Thyroid gland (tissue), 4 donors: Measurements from ENCODE around the gene PRRG3. TPM values are rescaled to one million over a fixed set of nuclear protein-coding genes. Genes with fewer than 3 reads are reported as not detected.

Experiments
- DNase-seq, 2 donors: peaks; one replicate each; pipeline ENCODE4 v3.0.0-alpha.2; 2019
- H3K27ac ChIP-seq, 3 donors: fragments of 200-600 bp; sonication (generic); 1 replicate in 2 of 3; 2 replicates in 1 of 3; pipeline ENCODE4 v1.5.1; 2016 to 2019; ENCODE audit warnings: mild to moderate bottlenecking in 1 of 3, moderate library complexity in 1 of 3
- H3K27me3 ChIP-seq: fragments of 200-600 bp; sonication (generic); one replicate; pipeline ENCODE4 v1.5.1; 2019
- H3K36me3 ChIP-seq, 2 donors: fragments of 200-600 bp; sonication (generic); one replicate each; pipeline ENCODE4 v1.5.1; 2016 to 2019
- H3K4me1 ChIP-seq, 2 donors: fragments of 200-600 bp; sonication (generic); one replicate each; pipeline ENCODE4 v1.5.1; 2017 to 2019
- H3K4me3 ChIP-seq, 3 donors: fragments of 200-600 bp; sonication (generic); replicated peaks in 1 of 3; 1 replicate in 2 of 3; 2 replicates in 1 of 3; pipeline ENCODE4 v1.5.1; 2016; ENCODE audit warnings: mild to moderate bottlenecking in 1 of 3
- H3K9me3 ChIP-seq: fragments of 200-600 bp; sonication (generic); one replicate; pipeline ENCODE4 v1.5.1; 2017
- CTCF ChIP-seq, 6 experiments: fragments of 200-600 bp in 3 of 6; fragments of 450-650 bp in 3 of 6; sonication (generic) in 3 of 6; IDR thresholded peaks; one replicate each; pipeline ENCODE4 v1.5.1; 2016 to 2019; ENCODE audit warnings: antibody characterized with exemption in 6 of 6, mild to moderate bottlenecking in 2 of 6, inconsistent platforms in 1 of 6, moderate library complexity in 1 of 6
- POLR2A ChIP-seq, 2 donors: fragments of 450-650 bp; IDR thresholded peaks; one replicate each; pipeline ENCODE4 v1.6.1; 2017; ENCODE audit warnings: antibody characterized with exemption in 2 of 2, mild to moderate bottlenecking in 2 of 2, moderate library complexity in 1 of 2
- WGBS, 2 donors: methylation state at CpG; one replicate each; pipeline ENCODE4 v1.1.5; 2017; 5-methylcytosine and 5-hydroxymethylcytosine counted together
- intact Hi-C: fragments of 100-400 bp; cut with DNase I; formaldehyde crosslinking; loops from one replicate; pipeline ENCODE4 v1.15.1; 2023
- total RNA-seq, 4 donors: library from RNA; depleted of rRNA; stranded (reverse); fragments of >200 nt; gene quantifications; one replicate each; pipeline ENCODE4 v1.2.3, GENCODE V29; 2016

Gene PRRG3
- total RNA-seq, 4 donors from 2014 or later, result under 0.01 to 3.9 (median 2.1) TPM; not detected in 1

GRCh38 chrX:151680805-151681204 lies 14.5 kb upstream of the PRRG3 start:
- peak; percentile 44 to 58 for DNase-seq
- Histone ChIP-seq H3K4me1 (no peaks in the 10 kb centered on the region), H3K9me3 (no peaks in the 10 kb centered on the region), H3K36me3 (no peaks in the 10 kb centered on the region), H3K4me3 (no peak overlapping the region), H3K27ac (no peak overlapping the region), H3K27me3 (no peaks in the 10 kb centered on the region)
- TF ChIP-seq POLR2A (IDR thresholded peaks at IDR 0.05) (no peak), CTCF (IDR thresholded peaks at IDR 0.05) (peak in 4 of 6 experiments; percentile 43 to 53 (median 48))
- intact Hi-C loops, result loop anchor here (10.0 kb wide), 1 partner anchor 526 kb away; no protein-coding TSS in a partner anchor
- WGBS, 2 donors, result 0 to 55% methylated on average over 1 to 3 of the region's 4 CpGs

- H3K4me3 ChIP-seq, result no peak overlapping the region
- H3K27ac ChIP-seq, result no peak overlapping the region
- no peaks in the 10 kb centered on the region for H3K9me3 ChIP-seq
- H3K36me3 ChIP-seq, result no peaks in the 10 kb centered on the region
- no peaks in the 10 kb centered on the region for H3K4me1 ChIP-seq
- DNase-seq, result no peak
- intact Hi-C loops, result loop anchor here (10.0 kb wide), 1 partner anchor 533 kb away; no protein-coding TSS in a partner anchor
- TF ChIP-seq POLR2A (IDR thresholded peaks at IDR 0.05), result no peak
- no peak for TF ChIP-seq CTCF (IDR thresholded peaks at IDR 0.05)
- H3K27me3 ChIP-seq, result no peaks in the 10 kb centered on the region
Observed at GRCh38 chrX:151687635-151688034, 7.6 kb upstream of the PRRG3 start.

- no peak for DNase-seq
- H3K27ac ChIP-seq, result no peak overlapping the region
- H3K36me3 ChIP-seq, result no peaks in the 10 kb centered on the region
- no peaks in the 10 kb centered on the region for H3K9me3 ChIP-seq
- no peak overlapping the region for H3K4me3 ChIP-seq
- H3K27me3 ChIP-seq, result no peaks in the 10 kb centered on the region
- TF ChIP-seq CTCF (IDR thresholded peaks at IDR 0.05) (no peak), POLR2A (IDR thresholded peaks at IDR 0.05) (no peak)
- intact Hi-C loops, result loop anchor here (10.0 kb wide), 1 partner anchor 534 kb away; no protein-coding TSS in a partner anchor
- no peaks in the 10 kb centered on the region for H3K4me1 ChIP-seq
Observed at GRCh38 chrX:151688695-151689094, 6.6 kb upstream of the PRRG3 start.

- no peak for DNase-seq
- WGBS, 2 donors, result 92 to 97% methylated on average over 6 of the region's 6 CpGs
- intact Hi-C loops, result no loop called here
- H3K36me3 ChIP-seq, result no peaks in the 10 kb centered on the region
- H3K27ac ChIP-seq, result no peak overlapping the region
- no peaks in the 10 kb centered on the region for H3K4me1 ChIP-seq
- H3K4me3 ChIP-seq, result no peak overlapping the region
- no peaks in the 10 kb centered on the region for H3K9me3 ChIP-seq
- TF ChIP-seq CTCF (IDR thresholded peaks at IDR 0.05) (no peak), POLR2A (IDR thresholded peaks at IDR 0.05) (no peak)
- no peaks in the 10 kb centered on the region for H3K27me3 ChIP-seq
Observed at GRCh38 chrX:151692825-151693224, 2.4 kb upstream of the PRRG3 start.

- no peak for DNase-seq
- Histone ChIP-seq H3K4me1 (no peaks in the 10 kb centered on the region), H3K27ac (no peak overlapping the region), H3K27me3 (no peaks in the 10 kb centered on the region), H3K36me3 (no peaks in the 10 kb centered on the region), H3K4me3 (no peak overlapping the region), H3K9me3 (no peaks in the 10 kb centered on the region)
- intact Hi-C loops, result no loop called here
- 66 to 88% methylated on average over 6 to 10 of the region's 12 CpGs for WGBS, 2 donors
- TF ChIP-seq CTCF (IDR thresholded peaks at IDR 0.05) (no peak), POLR2A (IDR thresholded peaks at IDR 0.05) (no peak)
Observed at GRCh38 chrX:151694121-151694520, 1.1 kb upstream of the PRRG3 start.
